Mucosa of descending colon (tissue), 3 donors: ENCODE results near the gene DYNC1H1. TPM values are rescaled to one million over a fixed set of nuclear protein-coding genes. Genes with fewer than 3 reads are reported as not detected.
"Not testable (repeated sequence)": the region's sequence is repeated elsewhere in the genome, so short reads cannot be mapped to it uniquely, and the experiment has no call there.

Experiments
- ATAC-seq: fragments of 200-7000 bp; cut with Tn5 transposase; one replicate; pipeline ENCODE4 v1.9.1; 2020; ENCODE audit warnings: mild to moderate bottlenecking, moderate library complexity
- DNase-seq, 3 donors: peaks; one replicate each; pipeline ENCODE4 v3.0.0-alpha.2; 2020
- H3K36me3 ChIP-seq: fragments of 200-600 bp; one replicate; pipeline ENCODE4 v1.8.0; 2021; ENCODE audit warnings: low read depth, mild to moderate bottlenecking
- H3K4me1 ChIP-seq: fragments of 200-600 bp; one replicate; pipeline ENCODE4 v1.8.0; 2021; ENCODE audit warnings: low read depth, mild to moderate bottlenecking
- H3K4me3 ChIP-seq: fragments of 200-600 bp; one replicate; pipeline ENCODE4 v1.8.0; 2021; ENCODE audit warnings: mild to moderate bottlenecking
- H3K9me3 ChIP-seq: fragments of 200-600 bp; one replicate; pipeline ENCODE4 v1.8.0; 2021; ENCODE audit warnings: mild to moderate bottlenecking
- intact Hi-C, 2 donors: fragments of 100-400 bp; cut with DNase I in 1 of 2; cut with micrococcal nuclease in 1 of 2; formaldehyde crosslinking; loops; one replicate each; pipeline versions ENCODE4 v1.11.0 to v1.11.1; 2022; cut with DNase I, micrococcal nuclease
- total RNA-seq, 3 donors: library from RNA; stranded (reverse); fragmentation: NEBNext Ultra II Directional in 2 of 3; extraction: Animal tissue kit (Norgen Biotek cat#: 25700) in 2 of 3; gene quantifications; one replicate each; pipeline versions ENCODE4 v1.2.1 to v1.2.4, GENCODE V29; 2021 to 2023
- TF ChIP-seq, protein P1 (sequence below): fragments of 200-600 bp; IDR thresholded peaks from one replicate; pipeline ENCODE4 v1.8.0; 2022; ENCODE audit warnings: antibody characterized with exemption, mild to moderate bottlenecking
- donor health status: DM: no; HTN: no; CAD: no; lungs with moderate emphysema.
- donor health status: DM: no; HTN: no; CAD: no.
- donor health status: DM: no; HTN: yes; CAD: no.

DYNC1H1 gene
- total RNA-seq, 3 donors from 2014 or later = 403 to 547 (median 409) TPM

DNA sequence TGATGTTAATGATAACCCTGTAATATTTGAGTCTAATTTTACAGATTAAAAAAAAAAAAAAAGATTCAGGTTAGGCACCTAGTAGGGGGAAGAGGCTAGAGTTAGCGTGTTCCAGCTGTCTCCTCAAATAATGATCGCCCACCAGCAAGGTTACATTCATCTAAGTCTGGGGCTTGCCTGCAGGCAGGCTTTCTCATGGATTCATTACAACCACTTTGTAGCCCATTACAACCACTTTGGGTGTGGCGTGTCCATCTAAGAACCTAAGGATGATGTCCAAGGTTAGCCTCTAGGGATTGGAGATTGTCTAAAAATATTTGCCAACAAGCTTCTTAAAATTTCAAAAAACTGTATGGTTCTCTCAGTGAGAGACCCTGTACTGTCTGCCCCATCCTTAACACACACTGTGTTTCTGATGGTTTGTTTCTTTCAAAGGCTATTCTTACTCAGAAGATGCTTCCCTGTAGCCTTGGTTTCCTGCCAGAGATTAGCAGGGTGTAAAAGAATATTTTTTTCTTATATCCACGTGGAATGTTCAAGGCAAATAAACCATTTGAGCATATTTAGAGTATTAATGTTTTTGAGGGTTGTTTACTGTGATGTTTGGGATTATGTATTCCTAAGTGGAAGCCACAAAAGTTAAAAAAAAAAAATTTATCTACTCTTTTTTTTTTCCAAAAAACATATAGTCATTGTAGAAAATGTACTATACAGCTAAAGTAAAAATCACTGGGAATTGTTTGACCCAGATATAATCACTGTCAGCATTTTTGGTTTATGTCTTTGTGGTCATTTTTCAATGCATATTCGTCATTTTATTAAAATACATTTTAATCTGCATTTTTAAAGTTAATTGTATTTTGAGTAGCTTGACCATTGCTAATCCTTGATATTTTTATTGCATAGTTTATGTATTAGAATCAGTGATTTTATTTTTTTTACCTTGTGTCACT, 1.7 kb downstream of the DYNC1H1 start:
- Histone ChIP-seq H3K4me3 (no peak overlapping the region), H3K36me3 (no peaks in the 10 kb centered on the region), H3K9me3 (no peaks in the 10 kb centered on the region), H3K4me1 (peaks cover 27% of the 10 kb centered on the region)
- no peak for ATAC-seq
- intact Hi-C loops = loop anchor here in 1 of 2 donors (2.0 kb wide), 1 partner anchor 17 kb away; no protein-coding TSS in a partner anchor
- TF ChIP-seq, protein P1, sequence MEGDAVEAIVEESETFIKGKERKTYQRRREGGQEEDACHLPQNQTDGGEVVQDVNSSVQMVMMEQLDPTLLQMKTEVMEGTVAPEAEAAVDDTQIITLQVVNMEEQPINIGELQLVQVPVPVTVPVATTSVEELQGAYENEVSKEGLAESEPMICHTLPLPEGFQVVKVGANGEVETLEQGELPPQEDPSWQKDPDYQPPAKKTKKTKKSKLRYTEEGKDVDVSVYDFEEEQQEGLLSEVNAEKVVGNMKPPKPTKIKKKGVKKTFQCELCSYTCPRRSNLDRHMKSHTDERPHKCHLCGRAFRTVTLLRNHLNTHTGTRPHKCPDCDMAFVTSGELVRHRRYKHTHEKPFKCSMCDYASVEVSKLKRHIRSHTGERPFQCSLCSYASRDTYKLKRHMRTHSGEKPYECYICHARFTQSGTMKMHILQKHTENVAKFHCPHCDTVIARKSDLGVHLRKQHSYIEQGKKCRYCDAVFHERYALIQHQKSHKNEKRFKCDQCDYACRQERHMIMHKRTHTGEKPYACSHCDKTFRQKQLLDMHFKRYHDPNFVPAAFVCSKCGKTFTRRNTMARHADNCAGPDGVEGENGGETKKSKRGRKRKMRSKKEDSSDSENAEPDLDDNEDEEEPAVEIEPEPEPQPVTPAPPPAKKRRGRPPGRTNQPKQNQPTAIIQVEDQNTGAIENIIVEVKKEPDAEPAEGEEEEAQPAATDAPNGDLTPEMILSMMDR = no peak
- DNase-seq = no peak

GRCh38 chr14:101966742-101967141, 2.4 kb downstream of the DYNC1H1 start:
- intact Hi-C loops = no loop called here
- no peaks in the 10 kb centered on the region for H3K36me3 ChIP-seq
- H3K4me1 ChIP-seq = peaks cover 29% of the 10 kb centered on the region
- no peak overlapping the region for H3K4me3 ChIP-seq
- TF ChIP-seq, protein P1 = no peak
- DNase-seq (no peak), ATAC-seq (no peak)
- H3K9me3 ChIP-seq = no peaks in the 10 kb centered on the region

- Histone ChIP-seq H3K9me3 (no peaks in the 10 kb centered on the region), H3K4me3 (no peak overlapping the region), H3K4me1 (peaks cover 36% of the 10 kb centered on the region), H3K36me3 (no peaks in the 10 kb centered on the region)
- DNase-seq (no peak), ATAC-seq (no peak)
- TF ChIP-seq, protein P1 = no peak
- intact Hi-C loops = no loop called here
Observed at GRCh38 chr14:101968186-101968585, 3.8 kb downstream of the DYNC1H1 start.

DNA sequence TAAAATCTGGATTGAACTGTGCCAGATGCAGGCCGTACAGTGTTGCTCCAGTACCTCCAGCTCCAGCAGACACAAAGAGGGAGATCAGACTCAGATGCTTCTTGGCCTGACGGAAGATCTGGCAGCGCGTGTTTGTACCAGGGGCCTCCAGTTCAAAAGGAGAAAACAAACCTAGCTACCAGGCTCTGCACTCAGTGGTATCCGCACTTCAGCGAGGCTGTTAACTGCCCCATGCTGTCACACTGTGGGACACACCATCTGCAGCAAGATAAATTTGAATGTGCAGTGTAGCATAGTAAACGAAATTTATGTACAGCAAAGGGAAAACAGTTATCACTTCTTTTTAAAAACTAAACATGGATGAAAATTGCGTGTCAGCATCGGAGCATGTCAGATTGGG, 5.1 kb downstream of the DYNC1H1 start:
- Histone ChIP-seq H3K9me3 (no peaks in the 10 kb centered on the region), H3K4me1 (peaks cover 38% of the 10 kb centered on the region), H3K36me3 (no peaks in the 10 kb centered on the region), H3K4me3 (no peak overlapping the region)
- ATAC-seq (no peak), DNase-seq (no peak)
- intact Hi-C loops = no loop called here
- TF ChIP-seq, protein P1 = no peak

- intact Hi-C loops = no loop called here
- ATAC-seq = no peak
- no peak for DNase-seq
- TF ChIP-seq, protein P1 = no peak
- Histone ChIP-seq H3K9me3 (no peaks in the 10 kb centered on the region), H3K36me3 (no peaks in the 10 kb centered on the region), H3K4me3 (no peak overlapping the region), H3K4me1 (peaks cover 35% of the 10 kb centered on the region)
Observed at GRCh38 chr14:101970830-101971400, 6.5 kb downstream of the DYNC1H1 start.

DNA sequence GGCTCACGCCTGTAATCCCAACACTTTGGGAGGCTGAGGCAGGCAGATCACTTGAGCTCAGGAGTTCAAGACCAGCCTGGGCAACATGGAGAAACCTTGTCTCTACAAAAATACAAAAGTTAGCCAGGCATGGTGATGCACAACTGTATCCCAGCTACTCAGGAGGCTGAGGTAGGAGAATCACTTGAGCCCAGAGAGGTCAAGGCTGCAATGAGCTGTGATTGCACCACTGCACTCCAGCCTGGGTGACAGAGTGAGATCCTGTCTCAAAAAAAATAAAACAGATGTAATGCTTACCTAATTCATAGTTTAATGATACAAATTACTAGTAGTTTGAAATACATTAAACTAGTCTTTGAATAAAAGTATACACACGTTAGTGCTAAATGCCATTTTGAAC, 7.1 kb downstream of the DYNC1H1 start:
- ATAC-seq, H3K9me3 ChIP-seq, intact Hi-C loops: not testable (repeated sequence)

More for the DNA sequence above, 7.1 kb downstream of the DYNC1H1 start:
- not testable (repeated sequence) for DNase-seq, H3K4me3 ChIP-seq, H3K36me3 ChIP-seq
- H3K4me1 ChIP-seq = peaks cover 32% of the 10 kb centered on the region
